GM21390 (cell line): ENCODE results near the gene GLE1.
"Not testable (repeated sequence)": the region's sequence is repeated elsewhere in the genome, so short reads cannot be mapped to it uniquely, and the experiment has no call there.

Experiments
- ATAC-seq: cut with Tn5 transposase; IDR thresholded peaks from one replicate; pipeline ENCODE4 v1.9.1; 2021; ENCODE audit not compliant: unreplicated experiment

GLE1 gene

DNA sequence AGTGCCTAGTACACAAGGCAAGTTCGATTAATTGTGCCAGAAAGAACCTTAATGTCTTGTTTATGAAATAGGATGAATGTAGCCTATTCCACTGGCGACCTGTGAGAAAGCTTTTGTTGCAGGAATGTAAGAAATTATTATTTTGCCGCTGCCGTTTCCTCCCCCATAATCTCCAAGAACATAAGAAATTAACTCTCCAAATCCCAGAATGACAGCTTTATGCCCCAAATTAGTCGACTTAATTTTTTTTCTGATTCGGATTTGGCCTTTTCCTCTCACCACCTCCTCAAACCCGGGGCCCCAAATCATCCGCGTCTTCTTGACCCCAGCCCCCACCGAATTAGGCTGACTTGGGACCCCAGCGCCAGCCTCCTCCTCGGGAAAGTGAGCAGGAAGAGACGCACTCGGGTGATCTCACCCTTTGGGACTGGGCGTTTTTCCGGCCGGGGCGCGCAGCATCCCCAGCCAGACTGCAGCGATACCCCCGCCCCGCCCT, 47.2 kb downstream of the GLE1 start:
- ATAC-seq = no peak

DNA sequence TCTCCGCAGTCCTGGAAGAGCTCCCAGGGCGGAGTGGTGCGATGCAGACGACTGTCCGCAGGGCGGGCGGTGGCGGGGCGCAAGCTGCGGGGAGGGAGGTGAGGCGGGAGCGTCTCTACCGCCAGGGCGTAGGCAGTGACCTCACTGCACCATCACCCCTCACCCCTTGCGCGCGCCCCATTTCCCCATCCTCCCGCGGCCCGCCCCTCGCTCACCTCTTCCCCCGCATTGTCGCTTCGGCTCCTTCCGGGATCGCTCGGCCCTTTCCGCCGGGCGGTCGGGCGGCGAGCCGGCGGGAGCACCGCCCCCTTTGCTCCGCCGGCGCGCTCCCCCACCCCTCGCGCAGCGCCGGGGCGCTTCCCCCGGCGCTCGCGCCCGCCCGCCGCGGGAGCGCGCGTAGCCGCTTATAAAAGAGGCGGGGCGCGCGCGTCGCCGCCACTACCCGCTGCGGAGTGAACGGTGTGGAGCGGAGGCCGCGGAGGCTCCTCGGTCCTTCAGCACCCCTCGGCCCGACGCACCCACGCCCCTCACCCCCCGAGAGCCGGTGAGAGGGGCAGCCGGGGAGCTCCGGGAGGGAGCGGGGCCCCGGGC, 47.7 kb downstream of the GLE1 start, which contains the start of gene SPTAN1:
Gene SPTAN1, plus strand, starts transcription at position 435 of the 591 bp plus-strand sequence. CDS start 14,154 bp downstream, outside the sequence.
- ATAC-seq = peak; percentile 78

DNA sequence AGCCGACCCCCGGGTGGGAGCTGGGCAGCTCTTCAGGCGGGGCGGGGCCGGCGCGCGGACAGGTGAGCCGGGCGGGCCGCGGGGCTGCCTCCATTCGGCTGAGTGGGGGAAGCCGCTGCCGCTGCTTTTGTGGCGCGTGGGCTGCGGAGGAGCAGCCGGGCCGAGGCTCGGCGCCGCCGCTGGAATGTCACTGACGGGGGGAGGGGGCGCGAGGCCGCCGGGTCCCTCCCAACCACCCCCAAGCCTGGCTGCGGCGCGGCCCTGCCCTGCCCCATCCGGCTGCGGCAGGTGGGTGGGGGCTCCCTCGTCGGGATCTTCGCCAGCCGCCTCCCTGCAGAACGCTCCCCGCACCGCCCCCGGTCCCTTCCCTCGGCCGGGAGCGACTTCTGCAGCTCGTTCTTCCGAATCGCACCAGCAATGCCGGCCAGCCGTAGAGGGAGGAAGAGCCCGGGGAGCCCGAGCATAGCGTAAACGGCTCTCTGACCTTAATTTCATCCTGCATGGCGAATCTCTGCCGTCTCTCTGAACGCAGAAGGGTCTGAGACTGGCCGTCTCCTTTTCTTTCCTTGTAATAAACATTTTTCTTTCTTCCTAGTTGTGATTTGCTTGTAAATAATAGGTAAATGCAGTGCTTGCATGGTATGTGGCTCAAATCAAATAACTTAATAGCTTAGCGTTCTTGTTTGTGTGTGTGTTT, 48.4 kb downstream of the GLE1 start:
- peak; percentile 36 for ATAC-seq

DNA sequence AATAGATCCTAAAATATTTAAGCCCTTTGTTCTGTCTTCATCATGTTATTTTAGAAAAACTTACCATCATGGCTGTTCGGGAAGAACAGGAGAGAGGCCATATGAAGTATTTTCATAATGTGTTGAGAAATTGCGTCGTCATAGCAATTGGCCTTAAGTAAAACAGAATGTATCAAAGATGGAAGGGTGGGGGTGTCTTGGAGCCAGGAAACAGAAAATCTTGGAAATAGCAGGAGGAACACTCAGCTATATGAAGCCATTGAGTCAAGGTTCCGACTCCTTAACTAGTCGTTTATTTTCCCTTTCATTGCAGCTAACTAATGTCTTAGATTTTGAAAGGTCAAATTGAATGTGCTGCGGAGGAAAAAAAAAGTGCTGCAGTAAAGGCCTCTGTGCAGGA, 49.2 kb downstream of the GLE1 start:
- no peak for ATAC-seq

DNA sequence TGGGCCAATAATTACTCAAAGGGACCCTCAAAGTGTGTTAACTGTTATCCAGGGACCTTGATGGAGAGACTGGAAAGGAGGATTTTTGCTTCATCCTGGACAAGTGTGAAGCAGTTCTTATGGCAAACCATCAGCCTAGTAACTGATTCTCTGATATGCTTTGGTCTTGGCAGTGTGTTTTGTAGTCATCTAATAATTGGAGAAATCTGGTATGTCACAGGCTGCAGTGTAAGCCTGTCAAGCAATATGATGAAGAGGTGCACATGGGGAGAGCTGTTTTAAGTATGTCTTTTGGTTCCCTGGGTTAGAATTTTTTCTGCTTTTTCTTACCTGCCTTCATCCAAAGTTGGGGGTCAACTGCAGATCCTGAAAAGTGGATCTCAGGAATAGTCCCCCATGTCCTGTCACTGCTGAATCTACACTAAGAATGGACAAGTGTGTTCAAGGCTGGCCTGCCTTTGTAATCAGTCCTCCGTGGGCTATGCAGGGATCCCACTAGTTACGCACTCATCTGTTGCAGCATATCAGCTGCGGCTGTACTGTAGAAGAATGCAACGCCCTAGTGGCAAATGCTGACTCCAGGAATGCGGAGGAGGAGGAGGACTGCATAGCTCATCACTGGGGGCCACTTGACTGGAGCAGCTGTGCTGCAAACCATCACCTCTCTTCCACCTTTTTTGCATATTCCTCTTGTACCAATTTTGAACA, 49.8 kb downstream of the GLE1 start:
- ATAC-seq = no peak

DNA sequence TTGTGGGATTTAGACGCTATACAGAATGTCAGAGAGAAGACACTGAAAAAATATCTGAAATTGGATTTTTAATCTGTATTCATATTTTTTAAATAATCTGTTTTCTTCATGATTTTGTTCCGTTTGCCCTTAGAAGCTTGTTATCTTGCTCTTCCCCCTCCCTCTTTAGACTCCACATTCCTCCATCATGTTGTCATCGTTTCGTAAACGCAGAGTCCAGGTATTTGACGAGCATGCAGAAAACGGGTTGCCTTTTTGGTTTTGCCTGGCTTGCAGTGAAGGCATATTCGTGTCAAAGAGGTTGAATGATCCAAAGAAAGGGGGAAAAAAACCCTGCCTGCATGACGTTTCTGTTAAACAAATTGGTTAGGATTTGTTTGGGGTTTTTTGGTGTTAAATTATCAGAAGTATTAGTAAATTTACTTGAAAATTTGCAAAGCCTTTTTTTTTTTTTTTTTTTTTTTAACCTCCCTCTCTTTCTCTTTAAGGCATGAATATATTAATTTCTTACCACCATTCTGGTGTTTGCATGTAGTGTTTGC, 50.7 kb downstream of the GLE1 start:
- ATAC-seq = no peak

DNA sequence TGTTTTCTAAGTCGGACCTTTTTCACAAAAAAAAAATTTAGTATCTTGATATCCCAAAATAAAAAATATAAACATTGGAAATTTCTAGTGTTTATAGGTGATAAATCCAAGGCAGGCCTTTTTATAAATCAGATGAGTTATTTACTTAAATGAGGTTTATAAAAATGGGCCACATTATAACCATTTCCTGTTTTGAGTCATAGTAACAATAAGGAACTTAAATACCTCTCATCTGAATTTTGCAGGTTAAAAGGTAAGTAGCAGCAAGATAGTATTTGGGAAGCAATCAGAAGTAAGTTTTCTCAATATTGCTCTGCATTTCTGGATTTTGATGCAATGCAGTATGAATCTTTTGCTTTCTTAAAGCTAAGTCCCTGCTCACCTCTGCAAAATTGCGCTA, 51.8 kb downstream of the GLE1 start:
- no peak for ATAC-seq

DNA sequence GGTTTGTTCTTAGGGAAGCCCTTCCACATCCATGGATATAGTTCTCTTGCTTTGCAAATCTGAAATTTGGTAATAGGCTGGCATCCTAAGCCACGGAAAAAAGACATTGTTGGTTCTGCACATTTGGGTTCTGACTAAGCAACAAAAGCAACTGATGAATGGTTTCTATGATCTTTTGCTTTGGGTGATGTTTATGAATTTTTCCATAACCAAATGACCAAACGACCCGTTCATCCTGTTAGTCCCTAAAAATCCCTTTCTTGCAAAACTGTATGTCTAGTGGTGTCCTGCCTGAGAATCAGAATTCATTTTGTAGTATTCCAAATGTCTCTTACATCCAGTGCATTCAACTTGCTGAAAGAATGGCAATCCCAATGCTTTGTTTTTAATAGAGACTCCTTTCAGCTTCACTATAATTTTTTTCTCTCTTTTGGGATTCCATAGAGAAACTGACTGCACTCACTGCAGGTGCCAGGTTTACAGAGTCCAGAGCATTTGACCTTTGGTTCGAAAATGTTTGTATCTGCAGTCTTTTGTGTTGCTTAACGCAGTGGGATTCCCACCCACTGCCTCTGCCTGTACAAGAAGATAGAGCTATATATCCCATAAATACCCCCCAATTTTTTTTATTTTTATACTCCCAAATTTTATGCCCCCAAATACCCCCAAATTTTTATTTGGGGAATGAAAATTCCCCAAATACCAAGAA, 52.6 kb downstream of the GLE1 start:
- ATAC-seq = no peak

DNA sequence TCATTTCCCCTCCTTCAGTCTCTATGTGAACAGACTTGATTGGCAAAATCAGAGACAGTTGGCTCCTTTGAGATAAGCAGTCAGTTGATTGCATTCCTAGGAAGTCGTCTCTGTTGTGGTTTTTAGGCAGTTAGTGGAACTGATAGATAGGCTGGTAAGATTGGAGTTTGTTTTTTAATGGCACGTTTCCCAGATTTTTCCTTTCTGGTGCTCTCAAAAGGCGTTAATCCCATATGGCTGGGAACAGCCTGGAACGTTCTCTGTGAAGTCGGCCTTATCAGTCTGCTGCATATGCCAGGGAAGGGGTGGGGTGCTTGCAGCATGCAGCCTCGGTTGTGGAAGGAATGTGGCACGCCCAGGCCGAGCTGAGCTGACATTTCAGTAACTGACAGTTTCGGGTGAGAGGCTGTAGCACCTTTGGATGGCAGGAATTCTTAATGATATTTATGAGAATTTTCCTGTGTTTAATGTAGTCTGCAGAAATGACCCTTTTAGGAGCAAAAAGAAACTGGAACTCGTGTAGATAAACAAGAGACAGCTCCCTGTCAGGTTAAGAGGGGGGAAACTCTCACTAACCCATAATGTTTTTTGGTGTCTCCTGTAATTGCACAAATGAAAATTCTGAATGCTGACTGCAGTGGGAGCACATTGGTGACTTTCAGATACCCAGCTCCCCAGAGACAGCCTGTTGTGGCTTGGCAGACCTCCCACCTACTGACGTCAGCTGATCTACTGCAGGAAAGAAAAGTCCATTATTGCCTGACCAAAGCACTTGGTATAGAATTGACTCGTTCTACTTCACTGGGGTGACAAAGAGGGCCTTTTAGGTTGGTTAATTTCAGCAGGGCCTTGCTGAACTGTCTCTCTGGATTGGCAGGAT, 54.2 kb downstream of the GLE1 start:
- peak; percentile 78 for ATAC-seq

DNA sequence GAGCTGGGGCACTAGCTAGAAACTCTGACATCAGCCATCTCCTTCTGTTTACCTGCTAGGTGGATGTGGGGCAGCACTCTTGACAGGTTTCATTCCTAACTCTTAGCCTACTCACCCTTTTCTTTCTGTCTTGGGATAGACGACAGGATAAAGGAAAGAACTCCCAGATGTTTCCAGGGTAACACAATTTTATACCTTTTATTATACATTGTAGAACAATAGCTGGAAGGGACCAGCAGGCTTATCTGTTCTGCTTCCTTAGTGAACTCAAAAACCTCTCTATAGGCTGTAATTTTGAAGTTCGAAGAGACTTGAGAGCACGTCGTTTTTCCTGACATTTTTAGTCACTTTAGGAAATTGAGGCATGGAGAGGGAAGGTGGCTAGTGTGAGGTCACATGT, 61.1 kb downstream of the GLE1 start:
- no peak for ATAC-seq

DNA sequence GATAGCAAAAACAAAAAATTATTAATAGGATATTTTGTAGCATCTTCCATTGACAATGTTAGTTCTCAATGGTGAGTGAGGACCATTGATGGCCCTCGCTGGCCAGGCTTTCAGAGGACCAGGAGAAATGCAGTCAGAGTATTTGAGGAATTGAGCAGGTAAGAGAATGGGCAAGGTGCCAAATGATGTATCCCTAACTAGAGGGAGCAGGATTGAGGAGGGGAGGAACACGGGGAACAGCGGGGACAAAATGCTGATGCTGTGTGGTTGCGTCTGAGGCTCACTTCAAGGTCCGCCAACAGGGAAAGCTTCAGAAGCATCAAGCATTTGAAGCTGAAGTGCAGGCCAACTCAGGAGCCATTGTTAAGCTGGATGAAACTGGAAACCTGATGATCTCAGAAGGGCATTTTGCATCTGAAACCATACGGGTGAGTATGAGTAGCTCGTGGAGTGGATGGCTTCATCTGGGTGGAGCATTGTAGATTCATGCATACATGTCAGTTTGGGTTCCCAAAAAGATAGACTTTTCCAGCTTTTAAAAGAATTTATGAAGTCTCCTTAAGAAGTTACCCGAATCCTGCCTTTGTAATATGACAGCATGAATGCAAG, 64.1 kb downstream of the GLE1 start:
- ATAC-seq = no peak

DNA sequence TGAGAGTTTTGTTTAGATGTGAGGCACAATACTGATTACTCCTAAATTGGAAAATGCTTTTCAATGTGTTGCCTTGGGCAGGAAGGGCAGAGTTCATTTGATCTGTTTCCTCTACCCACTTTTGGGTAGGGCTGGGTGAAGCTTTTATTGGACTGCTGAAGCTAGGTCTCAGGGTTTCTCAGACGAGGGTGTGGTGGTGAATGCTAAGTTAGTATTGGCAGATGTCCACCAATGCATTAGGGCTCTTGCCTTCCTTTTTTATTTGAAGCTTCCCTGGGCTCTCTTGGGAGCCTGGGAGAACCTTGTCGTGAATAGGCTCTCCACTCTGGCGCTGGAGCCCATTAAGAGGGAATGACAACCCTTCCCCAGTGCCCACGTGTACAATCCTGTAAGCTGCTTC, 71.0 kb downstream of the GLE1 start:
- ATAC-seq = no peak

DNA sequence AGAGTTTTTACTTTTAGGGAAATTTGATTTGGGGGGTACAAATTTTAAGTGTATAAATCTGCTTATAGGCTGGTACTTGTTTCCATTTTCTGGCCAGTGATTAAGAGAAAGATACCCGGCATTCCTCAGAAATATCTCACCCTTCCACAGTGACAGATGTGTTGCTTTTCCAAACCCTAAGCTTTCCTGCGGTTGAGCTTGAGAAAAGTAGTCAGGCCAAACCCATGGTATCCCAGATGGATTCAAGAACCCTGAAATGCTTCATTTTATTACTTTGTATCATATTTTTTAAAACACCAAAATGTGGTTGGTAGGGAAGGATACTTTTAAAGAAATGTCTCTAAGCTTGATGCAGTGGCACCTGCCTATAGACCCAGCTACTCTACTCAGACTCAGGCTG, 71.4 kb downstream of the GLE1 start:
- no peak for ATAC-seq

DNA sequence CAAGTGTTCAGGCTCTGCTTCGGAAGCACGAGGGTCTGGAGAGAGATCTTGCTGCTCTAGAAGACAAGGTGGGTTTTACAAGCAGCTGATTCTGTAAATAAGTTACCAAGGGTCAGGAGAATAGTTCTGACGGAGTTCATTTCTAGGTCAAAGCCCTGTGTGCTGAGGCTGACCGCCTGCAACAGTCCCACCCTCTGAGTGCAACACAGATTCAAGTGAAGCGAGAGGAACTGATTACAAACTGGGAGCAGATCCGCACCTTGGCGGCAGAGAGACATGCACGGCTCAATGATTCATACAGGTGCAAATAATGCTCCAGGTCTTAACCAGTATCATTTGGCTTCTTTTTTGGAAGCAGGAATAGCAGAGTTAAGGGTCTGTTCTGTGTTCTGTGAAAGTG, 72.7 kb downstream of the GLE1 start:
- ATAC-seq = no peak

DNA sequence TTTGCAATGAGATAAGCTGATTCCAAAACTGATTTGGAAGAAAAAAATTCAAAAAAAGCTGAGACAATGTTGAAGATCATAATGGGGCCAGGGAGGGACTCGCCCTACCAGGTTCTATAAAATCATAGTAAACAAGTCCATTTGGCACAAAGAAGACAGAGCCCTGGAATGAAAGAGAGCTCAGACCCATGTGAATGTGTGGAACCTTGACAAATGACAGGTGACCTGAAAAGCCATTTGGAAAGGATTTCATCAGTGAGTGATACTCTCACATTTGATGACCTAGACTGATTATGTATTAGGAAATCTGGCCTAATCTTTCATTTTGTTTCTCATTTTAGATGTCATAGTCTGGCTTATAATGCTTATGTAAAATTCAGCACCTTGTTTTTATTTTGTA, 74.7 kb downstream of the GLE1 start:
- ATAC-seq = no peak

DNA sequence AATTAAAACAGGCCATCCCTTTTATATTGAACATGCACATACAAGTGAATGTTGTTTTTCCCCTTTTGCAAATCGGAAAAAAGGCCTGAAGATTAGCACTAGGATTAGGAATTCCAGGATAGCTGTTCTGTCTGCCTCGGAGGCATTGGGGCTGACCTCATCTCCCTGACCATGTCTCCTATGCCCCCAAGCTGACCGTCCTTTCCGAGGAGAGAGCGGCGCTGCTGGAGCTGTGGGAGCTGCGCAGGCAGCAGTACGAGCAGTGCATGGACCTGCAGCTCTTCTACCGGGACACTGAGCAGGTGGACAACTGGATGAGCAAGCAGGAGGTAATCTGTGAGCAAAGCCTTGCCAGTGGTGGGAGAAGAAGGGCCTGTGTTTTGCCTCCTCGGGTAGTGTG, 76.2 kb downstream of the GLE1 start:
- no peak for ATAC-seq

DNA sequence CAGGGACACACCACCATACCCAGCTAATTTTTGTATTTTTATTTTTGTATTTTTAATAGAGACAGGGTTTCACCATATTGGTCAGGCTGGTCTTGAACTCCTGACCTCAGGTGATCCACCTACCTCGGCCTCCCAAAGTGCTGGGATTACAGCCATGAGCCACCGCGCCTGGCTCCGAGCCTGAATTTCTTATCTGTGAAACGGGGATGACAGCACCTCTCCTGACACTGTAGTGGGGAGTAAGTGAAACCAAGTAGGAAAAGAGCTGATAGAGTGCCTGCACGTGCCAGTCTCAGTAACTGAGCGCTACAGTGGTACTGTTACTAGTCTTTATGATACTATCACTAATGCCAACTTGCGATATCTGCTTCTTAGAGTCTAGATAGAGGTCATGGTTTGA, 80.6 kb downstream of the GLE1 start:
- ATAC-seq = not testable (repeated sequence)

DNA sequence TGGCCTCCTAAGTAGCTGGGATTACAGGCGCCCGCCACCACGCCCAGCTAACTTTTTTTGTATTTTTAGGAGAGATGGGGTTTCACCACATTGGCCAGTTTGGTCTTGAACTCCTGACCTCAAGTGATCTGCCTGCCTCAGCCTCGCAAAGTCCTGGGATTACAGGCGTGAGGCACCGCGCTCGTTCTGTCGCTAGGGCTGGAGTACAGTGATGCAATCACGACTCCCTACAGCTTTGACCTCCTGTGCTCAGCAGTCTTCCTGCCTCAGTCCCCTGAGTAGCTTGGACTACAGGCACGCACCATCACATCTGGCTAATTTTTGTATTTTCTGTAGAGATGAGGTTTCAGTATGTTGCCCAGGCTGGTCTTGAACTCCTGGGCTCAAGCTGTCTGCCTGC, 82.4 kb downstream of the GLE1 start:
- ATAC-seq = not testable (repeated sequence)

DNA sequence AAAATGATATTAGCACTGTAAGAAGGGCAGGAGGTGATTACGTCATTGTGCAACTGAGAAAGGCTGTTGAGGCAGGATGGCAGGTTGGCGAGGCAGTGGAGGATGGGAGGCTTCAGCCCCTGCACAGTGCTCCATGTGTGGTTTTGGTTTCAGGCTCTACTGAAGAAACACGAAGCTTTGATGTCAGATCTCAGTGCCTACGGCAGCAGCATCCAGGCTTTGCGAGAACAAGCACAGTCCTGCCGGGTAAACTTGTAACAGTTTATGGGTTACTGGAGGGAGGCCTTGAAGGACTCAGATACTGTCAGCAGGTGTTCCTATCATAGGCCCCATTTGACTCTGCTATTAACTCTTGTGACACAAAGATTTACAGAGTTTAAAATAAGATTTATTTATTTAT, 82.9 kb downstream of the GLE1 start:
- ATAC-seq = no peak
